H1 (cell line): Measurements from ENCODE around the gene ANKMY2. TPM values are rescaled to one million over a fixed set of nuclear protein-coding genes. Genes with fewer than 3 reads are reported as not detected.

ENCODE experiments used
- CTCF ChIA-PET: fragments of 300-600 bp; sonication (Branson Sonifier 250); formaldehyde crosslinking; loops from one replicate; lab custom pipeline; 2021; ENCODE audit not compliant: partially characterized antibody; lab: Charles Lee
- POLR2A ChIA-PET: fragments of 300-600 bp; sonication (Branson Sonifier 250); formaldehyde crosslinking; loops from one replicate; lab custom pipeline; 2021; ENCODE audit warnings: inconsistent platforms; ENCODE audit not compliant: partially characterized antibody; lab: Charles Lee
- DNase-seq, 2 experiments: peaks; one replicate each; pipeline versions ENCODE4 v3.0.0 to v3.0.0-alpha.2; 2010 to 2022; ENCODE audit warnings: low spot score in 2 of 2, low read depth in 1 of 2, mixed read lengths in 1 of 2
- FAIRE-seq: peaks from 2 replicates; lab custom pipeline; 2011; peaks lifted over from hg19 to GRCh38; lab: Jason Lieb, UNC
- H2AFZ ChIP-seq: 2 replicates; pipeline ENCODE4 v1.8.1; 2012; ENCODE audit warnings: low read length, inconsistent platforms
- H2AK5ac ChIP-seq: 2 replicates; pipeline ENCODE4 v1.6.1; 2013; ENCODE audit warnings: low read depth, low read length
- H2BK120ac ChIP-seq: replicated peaks from 2 replicates; pipeline ENCODE3; 2013; ENCODE audit warnings: low read depth, low read length, inconsistent platforms
- H2BK12ac ChIP-seq: 2 replicates; pipeline ENCODE4 v1.6.1; 2013; ENCODE audit warnings: low read depth, low read length
- H2BK15ac ChIP-seq: 2 replicates; pipeline ENCODE4 v1.6.1; 2013; ENCODE audit warnings: low read length
- H2BK20ac ChIP-seq: 2 replicates; pipeline ENCODE4 v1.6.1; 2013; ENCODE audit warnings: low read length
- H2BK5ac ChIP-seq: 2 replicates; pipeline ENCODE4 v1.6.1; 2013; ENCODE audit warnings: low read depth, low read length
- H3K14ac ChIP-seq: 2 replicates; pipeline ENCODE4 v1.6.1; 2013; ENCODE audit warnings: inconsistent platforms; ENCODE audit not compliant: insufficient read length
- H3K18ac ChIP-seq: 2 replicates; pipeline ENCODE4 v1.6.1; 2013; ENCODE audit warnings: low read length; ENCODE audit errors: extremely low read depth
- H3K23ac ChIP-seq: 2 replicates; pipeline ENCODE4 v1.6.1; 2013; ENCODE audit warnings: inconsistent platforms; ENCODE audit not compliant: insufficient read length
- H3K23me2 ChIP-seq: 2 replicates; pipeline ENCODE4 v1.6.1; 2013; ENCODE audit warnings: low read depth, low read length
- H3K27ac ChIP-seq: 2 replicates; pipeline ENCODE4 v1.6.1; 2011; ENCODE audit warnings: low read depth, low read length, inconsistent platforms
- H3K27me3 ChIP-seq, 4 experiments: replicated peaks in 1 of 4; 1 replicate in 1 of 4; 2 replicates in 3 of 4; pipeline versions ENCODE4 v1.6.1 to v1.8.1; 2011 to 2013; ENCODE audit warnings: low read length in 3 of 4, mild to moderate bottlenecking in 3 of 4, inconsistent platforms in 2 of 4, mixed read lengths in 2 of 4, moderate library complexity in 1 of 4; ENCODE audit not compliant: control insufficient read depth in 3 of 4, insufficient read depth in 3 of 4; ENCODE audit errors: extremely low read depth in 1 of 4
- H3K36me3 ChIP-seq, 4 experiments: 2 replicates each; pipeline versions ENCODE4 v1.6.1 to v1.8.1; 2011 to 2013; ENCODE audit warnings: mild to moderate bottlenecking in 4 of 4, low read length in 3 of 4, moderate library complexity in 2 of 4, control low read depth in 1 of 4, inconsistent platforms in 1 of 4; ENCODE audit not compliant: insufficient read depth in 4 of 4, control insufficient read depth in 2 of 4
- H3K4ac ChIP-seq: replicated peaks from 2 replicates; pipeline ENCODE3; 2013; ENCODE audit warnings: low read length, low read depth, mixed read lengths, inconsistent platforms; ENCODE audit not compliant: insufficient read length
- H3K4me1 ChIP-seq, 4 experiments: replicated peaks in 1 of 4; 1 replicate in 1 of 4; 2 replicates in 3 of 4; pipeline versions ENCODE4 v1.6.1 to v1.8.1; 2011 to 2013; ENCODE audit warnings: low read length in 3 of 4, inconsistent platforms in 2 of 4, mixed read lengths in 1 of 4; ENCODE audit not compliant: insufficient read depth in 4 of 4, control insufficient read depth in 3 of 4
- H3K4me2 ChIP-seq, 2 experiments: 2 replicates each; pipeline versions ENCODE4 v1.6.1 to v1.8.1; 2011 to 2013; ENCODE audit warnings: low read depth in 2 of 2, low read length in 2 of 2, control low read depth in 1 of 2, inconsistent platforms in 1 of 2, mild to moderate bottlenecking in 1 of 2; ENCODE audit not compliant: insufficient read depth in 1 of 2
- H3K4me3 ChIP-seq, 4 experiments: fragments of 200-600, 300-600 bp in 1 of 4; sonication (generic), shearing (Covaris generic), sonication (Bioruptor Twin) in 1 of 4; 2 replicates each; pipeline versions ENCODE4 v1.5.1 to v1.8.1; 2011 to 2016; ENCODE audit warnings: low read length in 4 of 4, low read depth in 3 of 4, control low read depth in 2 of 4, inconsistent platforms in 2 of 4, mild to moderate bottlenecking in 2 of 4, mixed read lengths in 1 of 4, moderate library complexity in 1 of 4; ENCODE audit not compliant: insufficient read depth in 2 of 4; ENCODE audit errors: extremely low read depth in 1 of 4
- H3K56ac ChIP-seq: replicated peaks from 2 replicates; pipeline ENCODE3; 2013; ENCODE audit warnings: low read depth, mild to moderate bottlenecking, mixed read lengths, low read length, inconsistent platforms; ENCODE audit not compliant: insufficient read length
- H3K79me1 ChIP-seq: 2 replicates; pipeline ENCODE4 v1.6.1; 2013; ENCODE audit warnings: low read depth, low read length, control low read depth
- H3K79me2 ChIP-seq, 2 experiments: 2 replicates each; pipeline versions ENCODE4 v1.6.1 to v1.8.1; 2012 to 2013; ENCODE audit warnings: low read length in 2 of 2, mild to moderate bottlenecking in 2 of 2, inconsistent platforms in 1 of 2; ENCODE audit not compliant: insufficient read depth in 2 of 2, control insufficient read depth in 1 of 2
- H3K9ac ChIP-seq, 4 experiments: replicated peaks in 1 of 4; 1 replicate in 1 of 4; 2 replicates in 3 of 4; pipeline versions ENCODE4 v1.6.1 to v1.8.1; 2011 to 2013; ENCODE audit warnings: low read depth in 3 of 4, low read length in 3 of 4, control low read depth in 2 of 4, mild to moderate bottlenecking in 2 of 4, moderate library complexity in 2 of 4, inconsistent platforms in 1 of 4; ENCODE audit errors: extremely low read depth in 1 of 4
- H3K9me3 ChIP-seq, 2 experiments: 2 replicates each; pipeline versions ENCODE4 v1.6.1 to v1.8.1; 2012 to 2013; ENCODE audit warnings: mild to moderate bottlenecking in 2 of 2, moderate library complexity in 2 of 2, control low read depth in 1 of 2, inconsistent platforms in 1 of 2, low read depth in 1 of 2, low read length in 1 of 2, mixed read lengths in 1 of 2; ENCODE audit not compliant: insufficient read depth in 2 of 2
- H4K20me1 ChIP-seq, 2 experiments: replicated peaks in 1 of 2; 2 replicates each; pipeline versions ENCODE3 to v1.8.1; 2011 to 2013; ENCODE audit warnings: inconsistent platforms in 2 of 2, low read length in 2 of 2, mild to moderate bottlenecking in 1 of 2; ENCODE audit not compliant: insufficient read depth in 2 of 2, control insufficient read depth in 1 of 2
- H4K5ac ChIP-seq: 2 replicates; pipeline ENCODE4 v1.6.1; 2013; ENCODE audit warnings: low read length, low read depth, mixed read lengths, inconsistent platforms; ENCODE audit not compliant: insufficient read length
- H4K8ac ChIP-seq: 2 replicates; pipeline ENCODE4 v1.8.0; 2013; ENCODE audit warnings: mild to moderate bottlenecking, moderate library complexity, low read length, inconsistent platforms; ENCODE audit not compliant: insufficient read depth; ENCODE audit errors: extremely low read depth
- H4K91ac ChIP-seq: replicated peaks from 2 replicates; pipeline ENCODE3; 2013; ENCODE audit warnings: low read length, mixed read lengths, inconsistent platforms; ENCODE audit not compliant: insufficient read length
- SIRT6 ChIP-seq: IDR thresholded peaks from one replicate; pipeline ENCODE4 v1.7.1; 2012; ENCODE audit warnings: low read length, inconsistent platforms
- TEAD4 ChIP-seq: IDR thresholded peaks from 2 replicates; pipeline ENCODE4 v1.6.1; 2012; ENCODE audit warnings: low read depth, low read length, inconsistent platforms, mixed read lengths
- WGBS, 2 experiments: shearing (Covaris generic) in 1 of 2; methylation state at CpG; one replicate each; pipeline versions ENCODE4 v1.1.6 to v1.1.7; 2013 to 2015; ENCODE audit warnings: low lambda C conversion rate in 2 of 2, mixed read lengths in 2 of 2, inconsistent platforms in 1 of 2, low coverage in 1 of 2, missing lambda C conversion rate in 1 of 2; ENCODE audit not compliant: insufficient replicate concordance in 2 of 2, insufficient coverage in 1 of 2, insufficient read length in 1 of 2; ENCODE audit errors: extremely low coverage in 1 of 2, missing lambda C conversion rate in 1 of 2; 5-methylcytosine and 5-hydroxymethylcytosine counted together
- polyA plus RNA-seq, 7 experiments: library from polyadenylated mRNA; depleted of rRNA in 3 of 7; stranded (reverse) in 5 of 7; unstranded in 2 of 7; fragments of >200 nt in 5 of 7; fragments of 200-250 nt in 2 of 7; gene quantifications; 1 replicate in 5 of 7; 2 replicates in 1 of 7; 4 replicates in 1 of 7; pipeline versions ENCODE4 v1.2.1 to v1.2.3, GENCODE V29; 2011 to 2013; ENCODE audit warnings: missing spikeins in 2 of 7, mixed read lengths in 2 of 7
- total RNA-seq: library from RNA; stranded (reverse); fragmentation: NEBNext Ultra II Directional; extraction: Animal tissue kit (Norgen Biotek cat#: 25700); gene quantifications from 2 replicates; pipeline ENCODE4 v1.2.1, GENCODE V29; 2021

Gene ANKMY2
- total and polyA plus RNA-seq, 2 of the 8 experiments (the other 6 are each of a cell fraction or from before 2014, with no cell fraction given) = 5.2 to 9.3 TPM

DNA sequence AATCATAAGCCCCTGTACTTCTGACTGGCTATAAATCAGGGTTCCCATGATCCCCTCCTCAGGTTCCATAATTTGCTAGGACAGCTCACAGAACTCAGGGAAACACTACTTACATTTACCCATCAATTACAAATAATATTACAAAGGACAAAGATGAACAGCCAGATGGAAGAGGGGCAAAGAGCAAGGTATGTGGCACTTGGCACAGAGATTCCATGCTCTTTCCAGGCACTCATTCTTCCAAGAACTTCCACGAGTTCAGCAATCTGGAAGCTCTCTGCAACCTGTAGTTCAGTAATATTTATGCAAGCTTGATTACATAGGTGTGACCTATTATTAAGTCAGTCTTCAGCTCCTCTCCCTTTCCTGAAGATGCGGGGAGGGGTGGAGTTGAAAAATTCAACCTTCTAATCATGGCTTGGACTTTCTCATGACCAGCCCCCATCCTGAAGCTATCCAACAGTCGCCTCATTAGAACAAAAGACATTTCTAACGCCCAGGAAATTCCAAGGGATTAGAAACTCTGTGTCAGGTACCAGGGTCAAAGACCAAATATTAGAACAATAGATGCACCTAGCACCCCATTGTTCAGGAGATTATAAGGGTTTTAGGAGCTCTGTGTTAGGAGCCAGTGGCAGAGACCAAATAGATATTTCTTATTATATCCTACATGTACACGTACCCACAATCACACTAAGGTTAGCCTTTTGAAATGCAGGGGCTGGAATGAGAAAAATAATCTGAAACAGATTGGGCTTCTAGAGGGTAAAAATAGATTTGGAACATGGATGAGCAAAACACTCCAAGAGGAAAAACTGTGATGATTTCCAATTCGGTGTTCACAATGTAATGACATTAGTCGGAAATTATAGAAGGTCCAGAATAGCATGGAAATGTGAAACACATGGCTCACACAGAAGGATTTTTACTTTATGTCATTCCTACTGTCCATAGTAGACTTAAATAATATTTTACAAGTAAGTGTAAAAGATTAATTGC is 7.0 kb downstream of the ANKMY2 start:
- Histone ChIP-seq H3K27me3 (no peaks in the 10 kb centered on the region), H2BK5ac (no peak overlapping the region), H3K9ac (no peak overlapping the region), H3K36me3 (peaks cover 0 to 2% (median 0%) of the 10 kb centered on the region in 4 experiments; a peak in 1 of 8 replicates), H3K23ac (no peak overlapping the region), H4K5ac (no peak overlapping the region), H3K4me3 (no peak overlapping the region)
- TF ChIP-seq TEAD4 = peak; percentile 42; the same call in 1 of the 2 replicates
- no peak for TF ChIP-seq SIRT6
- TF ChIP-seq, all 59 proteins: peak for 1
- no peak overlapping the region for H3K14ac ChIP-seq
- H3K18ac ChIP-seq = no peak overlapping the region
- H2AK5ac ChIP-seq = no peak overlapping the region
- no peak overlapping the region for H2BK12ac ChIP-seq
- no peaks in the 10 kb centered on the region for H3K79me1 ChIP-seq
- peak overlapping the region in 1 of 2 experiments; percentile 24; a peak in 1 of 4 replicates for H3K4me2 ChIP-seq
- H2AFZ ChIP-seq = no peak overlapping the region
- DNase-seq = no peak
- WGBS, 2 experiments = 86% methylated on average over 7 of the region's 7 CpGs; no CpG with 5 or more reads in 1 of the 2 experiments
- no peak overlapping the region for H3K27ac ChIP-seq
- H2BK15ac ChIP-seq = no peak overlapping the region
- H3K56ac ChIP-seq = no peak overlapping the region
- H4K8ac ChIP-seq = no peak overlapping the region
- FAIRE-seq = no peak
- no peaks in the 10 kb centered on the region for H3K9me3 ChIP-seq
- CTCF ChIA-PET = interaction anchor here (0.9 kb wide), 1 partner anchor 49 kb away, joined by 4 read pairs; no protein-coding TSS in a partner anchor
- no peak overlapping the region for H2BK120ac ChIP-seq
- POLR2A ChIA-PET = no interaction called here
- no peak overlapping the region for H3K4ac ChIP-seq
- H4K91ac ChIP-seq = no peak overlapping the region
- H2BK20ac ChIP-seq = no peak overlapping the region
- peaks cover 0 to 2% (median 0%) of the 10 kb centered on the region in 4 experiments; a peak in 2 of 7 replicates for H3K4me1 ChIP-seq
- H3K79me2 ChIP-seq = peaks cover 0 to 11% of the 10 kb centered on the region in 2 experiments; a peak in 2 of 4 replicates
- no peaks in the 10 kb centered on the region for H4K20me1 ChIP-seq
- H3K23me2 ChIP-seq = no peaks in the 10 kb centered on the region
